Measurements from ENCODE around the gene KIAA1191. TPM values are rescaled to one million over a fixed set of nuclear protein-coding genes. Genes with fewer than 3 reads are reported as not detected.
A peak's percentile ranks its signal among the peaks of the same experiment; 100 is the strongest.
"Not testable (repeated sequence)": the region's sequence is repeated elsewhere in the genome, so short reads cannot be mapped to it uniquely, and the experiment has no call there.

KIAA1191 gene
- 71.5 and 115 TPM in 2 replicates for total RNA-seq

DNA sequence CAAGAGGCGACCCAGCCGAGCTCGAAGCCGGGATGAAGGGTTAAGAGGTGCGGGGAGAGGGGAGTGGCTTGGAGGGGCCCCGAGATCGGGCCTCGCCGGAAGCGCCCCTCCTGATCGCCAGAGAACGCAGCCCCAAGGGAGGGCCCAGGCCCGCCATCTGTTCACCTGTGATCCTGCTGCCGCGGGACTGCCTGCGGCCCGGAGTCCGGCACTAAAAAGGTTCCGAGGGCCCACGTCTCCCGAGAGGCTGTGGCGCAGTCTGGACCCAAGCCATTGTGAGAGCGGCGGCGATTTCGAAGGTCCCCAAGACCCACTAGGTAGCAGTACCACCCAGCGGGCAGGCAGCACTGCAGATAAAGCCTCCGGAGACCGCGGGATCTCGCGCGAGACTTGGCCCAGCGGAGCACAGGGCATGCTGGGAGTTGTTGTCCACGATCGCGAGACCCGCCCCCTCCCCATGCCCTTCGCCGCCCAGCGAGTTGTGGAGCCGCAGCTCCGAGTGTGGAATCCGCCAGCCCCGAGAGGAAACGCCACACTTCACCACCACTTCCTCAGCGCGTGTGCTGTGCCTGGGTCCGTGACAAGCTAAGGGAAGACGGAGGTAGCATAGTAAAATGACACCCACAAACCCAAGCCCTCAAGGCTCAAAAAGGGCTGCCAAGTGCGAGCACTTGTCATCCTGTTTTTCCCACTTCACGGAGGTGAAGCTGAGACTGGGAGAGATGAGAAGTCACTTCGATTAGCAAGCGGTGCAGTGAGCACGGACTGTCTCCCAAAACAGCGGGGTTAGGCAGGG is at the start of gene KIAA1191:
Gene KIAA1191, minus strand, starts transcription at position 328 of the 796 bp plus-strand sequence. CDS start 2,256 bp downstream, outside the sequence.
- peak; percentile 94 to 95 for DNase-seq (ENCODE audit: low read depth in 2 of 2)

DNA sequence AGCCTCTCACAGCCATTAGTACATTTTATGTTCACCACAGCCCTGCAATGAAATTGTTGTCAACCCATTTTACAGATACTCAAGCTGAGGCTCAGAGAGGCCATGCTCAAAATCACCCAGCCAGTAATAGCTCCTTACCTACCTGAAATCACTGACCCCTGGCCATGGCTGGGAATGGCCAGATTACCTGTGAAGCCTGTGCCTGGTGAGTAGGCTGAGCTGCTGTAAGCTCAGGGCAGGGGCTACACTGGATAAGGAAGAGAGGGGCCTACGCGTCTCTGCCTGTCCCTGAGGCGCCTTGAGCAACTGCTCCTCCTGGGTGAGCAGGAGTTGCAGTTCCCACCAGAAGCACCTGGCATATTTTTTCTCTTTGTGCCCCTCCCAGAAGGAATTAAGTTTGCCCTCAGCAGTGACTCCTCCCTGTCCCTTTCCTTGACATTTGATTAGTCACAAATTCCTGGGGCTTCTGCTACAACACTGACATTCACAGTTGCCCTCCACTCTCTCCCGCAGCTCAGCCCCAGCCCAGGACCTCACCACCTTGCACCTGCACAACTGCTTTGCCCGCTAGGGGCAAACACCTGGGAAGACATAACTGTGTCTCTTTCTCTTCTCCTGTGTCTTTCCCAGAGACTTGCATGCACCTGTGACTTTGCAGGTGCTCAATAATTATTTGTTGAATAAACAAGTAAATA is 49.1 kb upstream of the KIAA1191 start:
- no peak for DNase-seq (ENCODE audit: low read depth in 2 of 2)

DNA sequence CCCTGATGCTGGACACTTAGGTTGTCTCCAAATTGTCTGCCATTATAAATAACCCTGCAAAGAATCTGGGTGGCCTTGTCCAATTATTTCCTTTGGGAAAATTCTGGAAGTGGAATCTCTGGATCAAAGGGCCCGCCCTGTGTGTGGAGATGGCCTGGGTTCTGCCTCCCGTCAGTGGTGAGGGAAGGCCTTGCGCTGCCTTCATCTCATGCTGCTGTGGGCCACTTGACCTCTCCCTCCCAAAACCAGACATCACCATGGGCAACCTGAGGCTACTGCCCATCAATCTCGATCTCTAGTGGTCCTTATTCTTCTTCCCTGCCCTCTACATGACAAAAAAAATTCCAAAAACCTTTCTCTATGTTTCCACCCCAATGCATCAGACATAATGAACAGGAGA is 48.2 kb upstream of the KIAA1191 start:
- no peak for DNase-seq (ENCODE audit: low read depth in 2 of 2)

DNA sequence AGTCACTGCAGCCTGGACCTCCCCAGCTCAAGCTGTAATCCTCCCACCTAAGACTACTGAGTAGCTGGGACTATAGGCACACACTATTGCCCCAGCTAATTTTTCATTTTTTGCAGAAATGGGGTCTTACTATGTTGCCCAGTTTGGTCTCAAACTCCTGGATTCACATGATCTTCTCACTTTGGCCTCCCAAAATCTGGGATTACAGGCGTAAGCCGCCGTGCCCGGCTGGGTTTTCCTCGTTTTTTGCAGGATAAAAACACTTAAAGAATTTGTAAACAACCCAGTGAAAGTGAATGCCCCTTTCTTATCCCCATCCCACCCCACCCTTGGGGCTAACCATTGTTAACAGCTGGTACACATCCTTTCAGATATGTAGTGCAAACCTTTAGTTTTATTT is 47.0 kb upstream of the KIAA1191 start:
- no peak for DNase-seq (ENCODE audit: low read depth in 2 of 2)

- not testable (repeated sequence) for DNase-seq (ENCODE audit: low read depth in 2 of 2)
Measured at GRCh38 chr5:176408252-176408573, 46.6 kb upstream of the KIAA1191 start.

DNA sequence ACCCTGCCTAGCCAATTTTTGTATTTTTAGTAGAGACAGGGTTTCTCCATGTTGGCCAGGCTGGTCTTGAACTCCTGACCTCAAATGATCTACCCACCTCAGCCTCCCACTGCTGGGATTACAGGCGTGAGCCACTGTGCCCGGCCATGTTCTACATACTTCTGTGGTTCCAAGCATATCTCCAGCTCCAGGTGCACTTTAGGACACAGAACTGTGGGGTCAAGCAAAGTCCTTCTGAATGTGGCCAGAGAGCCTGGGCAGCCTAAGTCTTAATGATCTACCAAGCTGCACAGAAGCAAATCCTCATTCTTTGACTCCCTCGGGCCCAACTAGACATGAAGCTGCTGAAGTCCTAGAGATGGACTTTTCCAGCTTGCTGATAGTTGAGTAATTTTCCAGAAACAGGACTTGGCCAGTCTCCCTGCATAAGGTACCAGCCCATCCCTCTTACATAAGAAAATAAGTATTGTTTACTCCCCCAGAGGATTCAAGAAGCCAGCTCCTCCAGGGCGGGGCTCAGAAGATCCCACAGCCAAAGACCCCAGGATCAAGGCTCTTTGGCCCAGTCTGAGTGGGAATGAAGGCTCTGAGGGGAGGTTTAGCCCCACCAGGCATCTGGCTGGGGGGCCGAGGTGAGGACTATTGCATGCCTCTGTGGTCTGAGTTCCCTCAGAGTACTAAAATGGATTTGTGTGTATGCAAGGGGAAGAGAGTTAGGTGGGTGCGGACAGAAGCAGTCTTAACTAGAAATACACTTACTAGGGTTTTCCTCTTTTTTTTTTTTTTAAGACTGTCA is 46.1 kb upstream of the KIAA1191 start:
- no peak for DNase-seq (ENCODE audit: low read depth in 2 of 2)

DNA sequence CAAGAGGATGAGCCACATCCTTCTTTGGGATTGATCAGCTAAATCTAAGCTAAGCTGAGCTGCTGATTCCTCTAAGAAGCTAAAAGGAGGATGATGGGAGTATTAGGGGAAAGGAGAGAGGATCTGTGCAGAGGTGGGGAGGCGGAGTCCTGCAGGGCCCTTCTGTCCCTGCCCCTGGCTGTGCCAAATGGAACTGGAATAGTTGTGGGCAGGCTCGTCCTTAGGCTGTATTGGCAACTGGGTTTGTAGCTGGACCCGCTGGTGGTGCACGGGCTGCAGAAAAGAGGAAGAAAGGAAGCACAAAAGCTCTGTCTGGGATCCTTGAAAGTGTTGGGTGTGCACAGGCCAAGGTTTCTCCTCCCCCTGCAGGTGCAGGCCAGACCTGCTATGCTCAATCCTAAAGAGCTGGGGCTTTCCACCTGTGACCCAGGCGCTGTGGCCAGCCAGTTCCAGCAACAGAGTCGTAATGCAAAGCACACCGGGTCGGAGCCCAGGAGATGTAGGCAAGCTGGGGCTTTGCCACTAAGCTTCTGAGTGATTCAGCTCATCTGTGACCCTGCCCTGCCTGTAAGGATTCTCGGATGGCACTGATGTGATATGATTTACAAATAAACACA is 45.0 kb upstream of the KIAA1191 start:
- DNase-seq (ENCODE audit: low read depth in 2 of 2) = no peak

- no peak for DNase-seq (ENCODE audit: low read depth in 2 of 2)
Measured at GRCh38 chr5:176405656-176406435, 44.3 kb upstream of the KIAA1191 start.

GRCh38 chr5:176401281-176402205 is 40.0 kb upstream of the KIAA1191 start:
- no peak for DNase-seq (ENCODE audit: low read depth in 2 of 2)

DNA sequence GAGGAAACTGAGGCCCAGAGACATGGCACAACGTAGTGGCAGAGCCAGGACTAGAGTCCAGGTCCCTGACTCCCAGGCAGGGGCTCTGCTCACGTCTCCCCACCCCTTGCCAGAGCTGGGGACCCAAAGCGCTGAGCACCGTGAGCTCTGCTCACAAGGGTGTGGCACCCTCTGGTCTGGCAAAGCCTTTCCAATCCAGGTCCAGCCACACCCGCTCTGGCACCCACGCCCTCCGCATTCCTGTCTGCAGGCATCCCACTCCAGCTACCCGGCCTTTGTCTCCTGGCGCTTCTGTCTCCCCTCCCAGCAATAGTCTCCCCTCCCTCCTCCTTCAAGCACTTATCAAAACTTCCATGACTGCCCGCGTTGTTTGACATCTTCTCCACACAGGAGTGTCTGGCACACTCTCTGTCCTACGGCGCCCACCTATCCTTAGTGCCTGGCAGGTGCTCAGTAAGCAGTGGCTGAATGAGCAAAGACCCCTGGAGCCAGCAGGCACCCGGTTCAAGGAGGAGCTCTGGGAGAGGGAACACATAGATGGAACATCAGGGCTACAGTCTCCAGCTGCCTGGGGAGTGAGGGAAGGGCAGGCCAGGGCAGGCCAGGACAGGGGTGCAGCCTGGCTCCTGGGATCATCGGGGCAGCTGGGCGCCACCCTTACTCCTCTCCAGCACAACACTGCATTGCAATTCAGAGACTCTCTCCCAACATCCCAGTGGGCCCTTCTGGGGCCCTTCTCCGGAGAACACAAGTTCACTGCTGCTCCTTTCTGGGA is 39.0 kb upstream of the KIAA1191 start:
- no peak for DNase-seq (ENCODE audit: low read depth in 2 of 2)

GRCh38 chr5:176397736-176398420 is 36.3 kb upstream of the KIAA1191 start:
- no peak for DNase-seq (ENCODE audit: low read depth in 2 of 2)

DNA sequence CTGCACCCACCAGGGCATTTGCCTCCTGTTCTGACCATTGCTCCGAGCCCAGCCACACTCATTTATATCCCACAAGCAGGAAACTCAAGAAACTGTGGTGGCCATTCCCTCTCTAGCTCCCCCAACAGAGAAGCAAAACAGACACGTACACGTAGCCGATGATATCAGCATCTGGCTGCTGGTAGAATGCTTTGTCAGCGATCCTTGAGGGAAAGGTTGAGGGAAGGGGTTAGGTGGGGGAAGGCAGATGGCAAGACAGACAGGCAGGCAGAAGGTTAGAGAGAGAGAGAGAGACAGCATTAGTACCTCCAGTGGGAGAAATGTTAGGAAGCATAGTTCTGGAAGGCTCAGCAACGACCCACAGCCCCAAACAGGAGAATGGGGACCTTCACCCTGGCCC is 34.8 kb upstream of the KIAA1191 start:
- no peak for DNase-seq (ENCODE audit: low read depth in 2 of 2)

GRCh38 chr5:176394881-176395675 is 33.5 kb upstream of the KIAA1191 start:
- DNase-seq (ENCODE audit: low read depth in 2 of 2) = no peak

DNA sequence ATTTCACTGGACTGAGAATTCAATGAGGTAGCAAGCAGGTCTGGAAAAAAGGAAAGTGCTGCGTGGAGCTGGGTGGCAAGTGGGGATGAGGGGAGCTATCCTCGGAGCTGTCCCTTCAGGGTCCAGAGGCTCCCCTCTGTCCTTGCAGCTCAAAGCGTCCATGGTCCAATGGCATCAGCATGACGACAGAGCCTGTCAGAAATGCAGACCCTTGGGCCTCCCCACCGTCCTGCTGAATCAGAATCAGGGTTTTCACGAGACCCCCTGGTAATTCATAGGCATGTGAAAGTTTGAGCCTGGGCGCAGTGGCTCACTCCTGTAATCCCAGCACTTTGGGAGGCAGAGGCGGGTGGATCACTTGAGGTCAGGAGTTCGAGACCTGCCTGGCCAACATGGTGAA is 32.5 kb upstream of the KIAA1191 start:
- no peak for DNase-seq (ENCODE audit: low read depth in 2 of 2)

- no peak for DNase-seq (ENCODE audit: low read depth in 2 of 2)
Measured at GRCh38 chr5:176392526-176392925, 31.0 kb upstream of the KIAA1191 start.

GRCh38 chr5:176391999-176392398 is 30.4 kb upstream of the KIAA1191 start:
- no peak for DNase-seq (ENCODE audit: low read depth in 2 of 2)

DNA sequence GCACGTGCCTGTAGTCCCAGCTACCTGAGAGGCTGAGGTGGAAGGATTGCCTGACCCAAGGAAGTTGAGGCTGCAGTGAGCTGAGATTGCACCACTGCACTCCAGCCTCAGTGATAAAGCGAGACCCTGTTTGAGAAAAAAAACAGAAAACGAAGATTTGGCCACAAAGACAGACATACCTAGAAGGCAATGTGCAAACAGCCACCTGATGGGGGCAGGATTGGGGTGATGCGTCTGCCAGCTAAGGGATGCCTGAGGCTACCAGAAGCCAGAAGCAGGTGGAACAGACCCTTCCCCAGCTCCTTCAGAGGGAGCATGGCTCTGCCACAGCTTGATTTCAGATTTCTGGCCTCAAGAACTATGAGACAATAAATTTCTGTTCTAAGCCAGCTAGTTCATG is 29.9 kb upstream of the KIAA1191 start:
- no peak for DNase-seq (ENCODE audit: low read depth in 2 of 2)

All from lung microvascular endothelial cell (primary cell).